GM18873 (cell line): ENCODE results near the gene PDE4DIP.
"Not testable (repeated sequence)": the region's sequence is repeated elsewhere in the genome, so short reads cannot be mapped to it uniquely, and the experiment has no call there.

Source experiments
- ATAC-seq: cut with Tn5 transposase; IDR thresholded peaks from one replicate; pipeline ENCODE4 v1.9.1; 2021; ENCODE audit warnings: mild to moderate bottlenecking, moderate library complexity, moderate number of reproducible peaks; ENCODE audit not compliant: unreplicated experiment, low FRiP score

The PDE4DIP gene

GRCh38 chr1:148966084-148966483 lies 121.9 kb downstream of the PDE4DIP start:
- ATAC-seq: peak; percentile 71

- not testable (repeated sequence) for ATAC-seq
Observed at GRCh38 chr1:148967580-148967979, 123.4 kb downstream of the PDE4DIP start.

GRCh38 chr1:148968682-148969081 lies 124.5 kb downstream of the PDE4DIP start:
- ATAC-seq: not testable (repeated sequence)

GRCh38 chr1:148969126-148969525 lies 124.9 kb downstream of the PDE4DIP start:
- not testable (repeated sequence) for ATAC-seq

- peak; percentile 31 for ATAC-seq
Observed at GRCh38 chr1:148975453-148975852, 131.2 kb downstream of the PDE4DIP start.

GRCh38 chr1:148975866-148976537 lies 131.8 kb downstream of the PDE4DIP start:
- peak; percentile 44 for ATAC-seq

- not testable (repeated sequence) for ATAC-seq
Observed at GRCh38 chr1:148977785-148978184, 133.6 kb downstream of the PDE4DIP start.

GRCh38 chr1:148989378-148989777 lies 145.2 kb downstream of the PDE4DIP start:
- ATAC-seq: not testable (repeated sequence)

- not testable (repeated sequence) for ATAC-seq
Observed at GRCh38 chr1:148990233-148990788, 146.1 kb downstream of the PDE4DIP start.

- ATAC-seq: not testable (repeated sequence)
Observed at GRCh38 chr1:148991818-148992217, 147.6 kb downstream of the PDE4DIP start.

GRCh38 chr1:148992364-148992763 lies 148.1 kb downstream of the PDE4DIP start:
- ATAC-seq: not testable (repeated sequence)

GRCh38 chr1:148996449-148997224 lies 152.4 kb downstream of the PDE4DIP start:
- ATAC-seq: not testable (repeated sequence)

- ATAC-seq: not testable (repeated sequence)
Observed at GRCh38 chr1:148997405-148997804, 153.2 kb downstream of the PDE4DIP start.

- not testable (repeated sequence) for ATAC-seq
Observed at GRCh38 chr1:149002664-149003063, 158.4 kb downstream of the PDE4DIP start.

GRCh38 chr1:149008326-149008725 lies 164.1 kb downstream of the PDE4DIP start:
- ATAC-seq: not testable (repeated sequence)

GRCh38 chr1:149008769-149009168 lies 164.5 kb downstream of the PDE4DIP start:
- ATAC-seq: not testable (repeated sequence)

GRCh38 chr1:149009761-149010160 lies 165.5 kb downstream of the PDE4DIP start:
- ATAC-seq: not testable (repeated sequence)

GRCh38 chr1:149012599-149012998 lies 168.4 kb downstream of the PDE4DIP start:
- not testable (repeated sequence) for ATAC-seq

GRCh38 chr1:149013513-149013912 lies 169.3 kb downstream of the PDE4DIP start:
- not testable (repeated sequence) for ATAC-seq

GRCh38 chr1:149015522-149015921 lies 171.3 kb downstream of the PDE4DIP start:
- ATAC-seq: not testable (repeated sequence)

GRCh38 chr1:149016626-149017025 lies 172.4 kb downstream of the PDE4DIP start:
- not testable (repeated sequence) for ATAC-seq
